ENCODE results near the gene HOXA1.
A peak's percentile ranks its signal among the peaks of the same experiment; 100 is the strongest.

The HOXA1 gene

DNA sequence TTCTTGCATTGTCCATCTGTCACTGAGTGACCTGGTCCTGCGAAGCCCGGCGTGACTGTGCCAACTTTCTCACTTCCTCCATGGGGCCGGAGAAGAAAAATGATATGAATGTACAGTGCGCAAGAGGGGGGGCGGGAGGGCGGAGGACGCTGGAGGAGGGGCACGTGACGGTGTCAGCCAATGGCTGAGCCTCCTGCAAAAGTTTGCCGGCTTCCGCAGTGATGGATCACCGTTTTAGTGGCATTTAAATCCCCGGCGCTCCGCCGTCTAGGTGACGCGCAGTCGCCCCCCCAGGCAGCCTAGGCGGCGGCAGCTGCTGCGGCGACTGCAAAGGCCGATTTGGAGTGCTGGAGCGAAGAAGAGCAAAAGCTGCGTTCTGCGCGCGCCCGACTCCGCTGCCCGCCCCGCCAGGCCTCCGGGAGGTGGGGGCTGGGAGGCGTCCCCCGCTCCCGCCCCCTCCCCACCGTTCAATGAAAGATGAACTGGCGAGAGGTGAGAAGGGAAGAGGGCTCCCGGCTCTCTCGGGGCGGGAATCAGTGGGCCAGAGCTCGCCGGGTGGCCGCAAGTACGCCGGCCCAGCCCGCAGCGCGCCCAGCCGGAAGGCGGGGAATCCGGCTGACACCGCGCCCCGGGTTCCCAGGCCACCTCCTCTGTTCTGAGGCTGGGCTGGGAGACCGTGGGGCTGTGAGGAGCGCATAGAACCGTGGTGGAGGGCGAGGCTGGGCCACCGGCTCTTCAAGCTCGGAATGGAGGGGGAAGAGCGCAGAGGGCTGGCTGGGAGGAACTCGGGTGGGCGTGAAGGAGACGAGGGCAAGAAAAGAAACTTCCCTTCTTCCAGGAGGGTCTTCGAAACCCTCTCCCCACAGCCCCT lies at the start of gene HOXA1:
TSS of gene HOXA1 (minus strand) at position 104 of the 871 bp plus-strand sequence. CDS start at position 16, 88 bp downstream.
- peak; percentile 87 for DNase-seq (ENCODE audit: low spot score)

GRCh38 chr7:27145165-27145913 lies 49.5 kb upstream of the HOXA1 start:
- no peak for DNase-seq (ENCODE audit: low spot score)

GRCh38 chr7:27144781-27145164 lies 49.0 kb upstream of the HOXA1 start:
- peak; percentile 19 for DNase-seq (ENCODE audit: low spot score)

DNA sequence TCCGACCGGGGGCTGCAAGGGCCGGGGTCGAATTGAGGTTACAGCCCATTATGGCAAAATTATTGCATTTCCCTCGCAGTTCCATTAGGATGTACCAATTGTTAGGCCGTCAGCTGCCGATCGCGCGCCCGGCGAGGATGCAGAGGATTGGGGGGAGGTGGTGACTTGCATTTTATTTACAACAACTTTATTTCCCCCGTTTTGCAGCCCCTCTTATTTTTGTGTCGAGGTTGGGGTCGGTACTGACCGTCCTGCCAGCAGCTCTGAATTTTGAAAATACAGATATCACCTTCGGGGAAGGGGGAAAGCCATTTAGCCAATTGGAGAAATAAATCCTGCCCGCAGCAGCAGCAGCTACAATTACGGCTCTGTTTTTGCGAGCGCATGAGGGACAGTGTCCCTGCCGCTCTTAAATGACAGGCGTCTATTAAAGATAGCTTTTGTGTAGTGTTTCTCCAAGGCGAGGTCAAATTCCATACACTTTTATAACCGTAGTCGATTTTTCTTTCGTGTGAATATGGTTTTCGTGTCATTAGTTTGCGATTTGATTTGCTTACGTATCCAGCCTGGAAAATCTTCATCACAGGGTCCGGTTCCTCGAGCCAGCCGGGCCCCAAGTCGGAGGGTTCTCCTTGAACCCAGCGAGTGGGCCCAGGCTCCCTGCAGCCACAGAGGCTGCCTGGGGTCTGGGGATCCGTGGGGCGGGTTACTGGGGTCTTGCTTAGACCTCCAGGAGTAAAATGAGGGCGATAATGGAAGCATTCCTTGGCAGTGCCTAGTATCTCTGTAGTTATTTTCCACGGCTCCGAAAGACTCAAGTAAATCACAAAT lies 48.4 kb upstream of the HOXA1 start:
- DNase-seq (ENCODE audit: low spot score): no peak

DNA sequence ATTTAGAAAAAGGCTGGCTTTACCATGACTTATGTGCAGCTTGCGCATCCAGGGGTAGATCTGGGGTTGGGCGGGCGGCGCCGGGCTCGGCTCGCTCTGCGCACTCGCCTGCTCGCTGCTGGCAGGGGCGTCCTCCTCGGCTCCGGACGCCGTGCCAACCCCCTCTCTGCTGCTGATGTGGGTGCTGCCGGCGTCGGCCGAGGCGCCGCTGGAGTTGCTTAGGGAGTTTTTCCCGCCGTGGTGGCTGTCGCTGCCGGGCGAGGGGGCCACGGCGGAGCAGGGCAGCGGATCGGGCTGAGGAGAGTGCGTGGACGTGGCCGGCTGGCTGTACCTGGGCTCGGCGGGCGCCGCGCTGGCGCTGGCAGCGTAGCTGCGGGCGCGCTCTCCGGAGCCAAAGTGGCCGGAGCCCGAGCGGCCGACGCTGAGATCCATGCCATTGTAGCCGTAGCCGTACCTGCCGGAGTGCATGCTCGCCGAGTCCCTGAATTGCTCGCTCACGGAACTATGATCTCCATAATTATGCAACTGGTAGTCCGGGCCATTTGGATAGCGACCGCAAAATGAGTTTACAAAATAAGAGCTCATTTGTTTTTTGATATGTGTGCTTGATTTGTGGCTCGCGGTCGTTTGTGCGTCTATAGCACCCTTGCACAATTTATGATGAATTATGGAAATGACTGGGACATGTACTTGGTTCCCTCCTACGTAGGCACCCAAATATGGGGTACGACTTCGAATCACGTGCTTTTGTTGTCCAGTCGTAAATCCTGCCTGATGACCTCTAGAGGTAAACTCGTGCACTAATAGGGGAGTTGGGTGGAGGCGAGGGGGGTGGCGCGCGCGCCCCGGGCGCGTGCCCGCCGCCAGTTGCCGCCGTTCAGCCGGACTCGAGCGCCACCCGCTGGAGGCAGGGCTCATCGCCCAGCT lies 47.5 kb upstream of the HOXA1 start, which contains the start of gene HOXA5:
TSS of gene HOXA5 (minus strand) at position 659 of the 927 bp plus-strand sequence. CDS start at position 585, 74 bp downstream.
- DNase-seq (ENCODE audit: low spot score): peak; percentile 90

- DNase-seq (ENCODE audit: low spot score): peak; percentile 15
Measured at GRCh38 chr7:27142580-27143022, 46.8 kb upstream of the HOXA1 start.

- DNase-seq (ENCODE audit: low spot score): peak; percentile 40
Measured at GRCh38 chr7:27141923-27142579, 46.3 kb upstream of the HOXA1 start.

GRCh38 chr7:27141137-27141922 lies 45.5 kb upstream of the HOXA1 start:
- DNase-seq (ENCODE audit: low spot score): no peak

- DNase-seq (ENCODE audit: low spot score): no peak
Measured at GRCh38 chr7:27140126-27140857, 44.5 kb upstream of the HOXA1 start.

DNA sequence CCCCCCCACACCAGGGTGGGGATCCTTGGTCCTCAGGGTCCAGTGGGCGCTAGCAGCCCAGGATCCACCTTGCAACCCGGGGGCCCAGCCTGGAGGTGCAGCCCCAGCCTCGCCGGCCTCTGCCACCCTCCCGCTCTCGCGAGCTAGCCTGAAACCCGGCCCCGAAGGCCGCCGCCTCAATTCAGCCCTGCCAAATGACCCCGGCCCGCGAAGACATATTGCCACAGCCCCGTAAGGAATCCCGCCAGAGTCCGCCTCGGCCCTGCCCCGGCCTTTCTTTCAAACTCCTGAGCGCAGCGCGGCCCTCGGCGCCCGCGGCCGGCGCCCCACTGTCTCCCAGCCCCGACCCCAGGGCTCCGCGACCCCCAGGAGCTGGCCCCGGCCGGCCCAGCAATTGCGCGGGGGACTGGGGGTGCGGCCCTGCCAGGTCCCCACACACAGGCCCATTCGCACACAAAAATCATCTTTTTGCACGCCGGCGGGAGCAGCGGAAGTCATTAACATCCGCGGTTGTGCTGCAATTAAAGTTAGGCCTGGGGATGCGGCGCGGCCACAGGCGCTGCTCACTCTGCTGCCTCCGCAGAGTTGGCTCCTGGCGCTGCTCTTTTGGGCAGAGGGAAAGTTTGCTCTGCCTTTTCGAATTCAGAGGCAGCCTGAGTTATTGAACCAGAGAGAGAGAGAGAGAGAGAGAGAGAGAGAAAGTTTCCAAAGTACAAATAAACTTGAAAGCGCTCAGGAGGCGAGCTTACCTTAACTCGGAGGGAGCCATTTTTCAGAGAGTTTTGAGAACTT lies 43.7 kb upstream of the HOXA1 start:
- peak; percentile 39 for DNase-seq (ENCODE audit: low spot score)

GRCh38 chr7:27138985-27139333 lies 43.2 kb upstream of the HOXA1 start:
- DNase-seq (ENCODE audit: low spot score): no peak

DNA sequence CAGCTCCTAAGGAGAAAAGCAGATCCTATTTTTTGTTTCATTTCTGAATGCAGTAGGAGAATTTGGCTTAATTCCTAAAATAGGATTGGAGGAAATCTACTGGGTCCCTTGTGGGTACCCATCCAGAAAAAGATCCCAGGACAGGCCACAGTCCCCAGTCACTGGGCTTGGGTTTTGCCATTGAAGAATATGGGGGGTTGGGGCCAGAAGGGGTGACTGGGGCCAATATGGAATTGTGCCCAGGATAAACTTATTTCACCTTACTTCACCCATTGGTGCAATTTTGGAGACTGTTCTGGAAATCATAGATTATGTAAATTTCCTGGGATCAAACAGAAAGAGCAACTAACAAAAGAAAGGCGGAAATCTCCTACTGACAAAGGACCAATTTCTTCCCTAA lies 42.7 kb upstream of the HOXA1 start:
- DNase-seq (ENCODE audit: low spot score): no peak

DNA sequence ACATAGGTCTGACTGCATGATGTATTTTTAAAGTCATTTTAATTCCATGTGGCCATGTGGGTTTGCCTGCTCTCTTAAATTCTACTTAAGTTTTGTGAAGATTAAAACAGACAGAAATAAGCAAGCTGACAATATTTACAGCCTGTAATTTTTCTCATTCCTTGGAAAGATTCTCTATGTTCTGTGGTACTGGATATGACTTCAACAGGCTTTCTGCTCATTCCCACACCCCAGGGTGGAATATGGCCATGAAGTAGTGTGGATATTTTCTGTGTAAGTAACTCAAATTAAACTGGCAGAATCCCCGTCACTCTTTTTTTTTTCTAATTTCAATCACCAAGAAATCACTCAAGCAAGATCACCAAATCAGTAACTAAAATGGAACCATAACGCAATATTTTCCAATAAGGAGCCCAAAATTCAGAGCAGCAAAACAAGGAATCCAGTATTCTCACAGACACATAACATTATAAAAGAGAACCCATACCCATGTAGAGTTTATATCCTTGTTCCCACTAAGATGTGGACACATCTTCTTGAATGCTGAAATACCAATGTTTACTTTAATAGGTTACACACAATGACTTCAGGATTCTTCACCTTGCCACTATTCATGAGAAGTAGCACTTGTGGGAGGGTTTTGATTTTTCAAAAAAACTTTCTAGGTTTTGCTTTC lies 42.0 kb upstream of the HOXA1 start:
- no peak for DNase-seq (ENCODE audit: low spot score)

- no peak for DNase-seq (ENCODE audit: low spot score)
Measured at GRCh38 chr7:27134392-27134791, 38.6 kb upstream of the HOXA1 start.

- no peak for DNase-seq (ENCODE audit: low spot score)
Measured at GRCh38 chr7:27133409-27134231, 37.8 kb upstream of the HOXA1 start.

DNA sequence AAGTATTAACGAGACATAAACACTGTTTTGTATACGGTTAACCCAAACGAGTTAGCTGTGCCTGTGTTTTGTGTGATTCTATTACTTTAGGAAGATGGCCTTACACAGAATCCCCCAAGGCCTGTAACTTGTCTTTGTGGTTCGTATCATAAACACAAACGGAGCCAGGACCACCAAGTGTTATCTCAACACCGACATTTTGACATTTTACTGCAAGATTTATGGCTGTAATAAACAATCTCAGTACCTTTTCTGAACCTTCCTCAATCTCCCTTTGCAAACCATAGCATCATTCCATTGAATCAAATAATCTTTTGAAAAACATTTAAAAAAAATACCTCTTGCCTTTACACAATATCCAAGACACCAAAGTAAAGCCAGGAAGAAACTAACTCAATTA lies 37.2 kb upstream of the HOXA1 start:
- DNase-seq (ENCODE audit: low spot score): no peak

GRCh38 chr7:27132214-27132613 lies 36.4 kb upstream of the HOXA1 start:
- no peak for DNase-seq (ENCODE audit: low spot score)
